ENCODE data around the gene NME1.

DNA sequence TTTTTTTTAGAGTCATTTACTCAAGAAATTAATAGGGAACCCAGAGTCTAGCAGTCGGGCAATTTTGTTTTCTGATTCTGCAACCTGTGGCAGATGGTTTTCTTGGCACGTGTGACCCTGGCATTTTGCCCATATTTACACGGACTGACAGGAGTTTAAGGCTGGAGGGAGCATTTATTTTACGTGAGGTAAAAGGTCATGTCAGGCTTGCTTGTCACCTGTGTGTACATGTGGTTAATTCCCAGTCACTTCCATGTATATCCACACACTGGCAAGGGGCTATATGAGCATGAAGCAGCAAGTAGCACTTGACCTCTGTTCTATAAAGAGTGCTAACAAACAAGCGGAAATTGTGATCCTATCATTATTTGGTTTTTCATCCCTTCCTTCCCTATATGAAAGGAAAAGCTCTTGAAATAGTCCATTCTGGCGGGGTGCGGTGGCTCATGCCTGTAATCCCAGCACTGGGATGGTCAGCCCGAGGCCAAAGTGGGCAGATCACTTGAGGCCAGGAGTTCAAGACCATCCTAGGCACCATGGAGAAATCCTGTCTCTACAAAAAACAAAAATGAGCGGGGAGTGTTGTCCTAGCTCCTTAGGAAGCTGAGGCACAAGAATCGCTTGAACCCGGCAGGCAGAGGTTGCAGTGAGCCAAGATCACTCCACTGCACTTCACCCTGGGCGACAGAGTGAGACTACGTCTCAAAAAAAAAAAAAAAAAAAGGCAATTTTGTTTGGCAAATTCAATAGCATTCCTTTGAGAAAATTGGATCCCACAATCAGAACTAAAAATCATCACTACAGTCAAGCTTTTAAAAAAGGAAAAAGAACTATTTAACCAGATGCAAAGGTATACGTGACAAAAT, 34.8 kb upstream of the NME1 start:
- TF ChIP-seq, protein P1, sequence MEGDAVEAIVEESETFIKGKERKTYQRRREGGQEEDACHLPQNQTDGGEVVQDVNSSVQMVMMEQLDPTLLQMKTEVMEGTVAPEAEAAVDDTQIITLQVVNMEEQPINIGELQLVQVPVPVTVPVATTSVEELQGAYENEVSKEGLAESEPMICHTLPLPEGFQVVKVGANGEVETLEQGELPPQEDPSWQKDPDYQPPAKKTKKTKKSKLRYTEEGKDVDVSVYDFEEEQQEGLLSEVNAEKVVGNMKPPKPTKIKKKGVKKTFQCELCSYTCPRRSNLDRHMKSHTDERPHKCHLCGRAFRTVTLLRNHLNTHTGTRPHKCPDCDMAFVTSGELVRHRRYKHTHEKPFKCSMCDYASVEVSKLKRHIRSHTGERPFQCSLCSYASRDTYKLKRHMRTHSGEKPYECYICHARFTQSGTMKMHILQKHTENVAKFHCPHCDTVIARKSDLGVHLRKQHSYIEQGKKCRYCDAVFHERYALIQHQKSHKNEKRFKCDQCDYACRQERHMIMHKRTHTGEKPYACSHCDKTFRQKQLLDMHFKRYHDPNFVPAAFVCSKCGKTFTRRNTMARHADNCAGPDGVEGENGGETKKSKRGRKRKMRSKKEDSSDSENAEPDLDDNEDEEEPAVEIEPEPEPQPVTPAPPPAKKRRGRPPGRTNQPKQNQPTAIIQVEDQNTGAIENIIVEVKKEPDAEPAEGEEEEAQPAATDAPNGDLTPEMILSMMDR (IDR thresholded peaks at IDR 0.05; ENCODE audit: low read depth, low read length), result no peak
- no peak for TF ChIP-seq EZH2phosphoT487 (IDR thresholded peaks at IDR 0.05; ENCODE audit: low read depth)
